IMR-90 (cell line): Measurements from ENCODE around the gene R3HDM2. TPM values are rescaled to one million over a fixed set of nuclear protein-coding genes. Genes with fewer than 3 reads are reported as not detected.

Source experiments
- ATAC-seq: fragments of 200-7000 bp; cut with Tn5 transposase; 2 replicates; pipeline ENCODE4 v1.9.1; 2020; ENCODE audit warnings: low read depth, mild to moderate bottlenecking, moderate library complexity
- BruUV-seq: library from RNA; stranded (reverse); fragments of 400-500 nt; replicated peaks from 2 replicates; lab custom pipeline; 2021; lab: Mats Ljungman, UMichigan
- CTCF ChIA-PET: fragments of 300-600 bp; formaldehyde crosslinking; extraction: SDS; loops from one replicate; lab custom pipeline; 2021; ENCODE audit warnings: antibody characterized with exemption; lab: Yijun Ruan, JAX
- POLR2A ChIA-PET: fragments of 300-600 bp; sonication (Branson Sonifier 250); formaldehyde crosslinking; loops from one replicate; lab custom pipeline; 2022; ENCODE audit warnings: antibody characterized with exemption; ENCODE audit not compliant: unreplicated experiment; lab: Charles Lee
- DNase-seq: peaks from one replicate; pipeline ENCODE4 v3.0.0; 2013
- H2AFZ ChIP-seq: replicated peaks from 2 replicates; pipeline ENCODE3; 2013; ENCODE audit warnings: low read length, mild to moderate bottlenecking; ENCODE audit not compliant: poor library complexity
- H2AK5ac ChIP-seq: 2 replicates; pipeline ENCODE4 v1.6.1; 2013; ENCODE audit warnings: low read depth, low read length, inconsistent platforms
- H2AK9ac ChIP-seq: replicated peaks from 2 replicates; pipeline ENCODE3; 2013; ENCODE audit warnings: mild to moderate bottlenecking, low read depth, low read length, moderate library complexity; ENCODE audit not compliant: poor library complexity
- H2BK120ac ChIP-seq: 2 replicates; pipeline ENCODE4 v1.6.1; 2013; ENCODE audit warnings: low read depth, low read length, inconsistent platforms
- H2BK15ac ChIP-seq: 3 replicates; pipeline ENCODE4 v1.6.1; 2013; ENCODE audit warnings: low read depth, low read length, inconsistent platforms
- H2BK20ac ChIP-seq: 2 replicates; pipeline ENCODE4 v1.6.1; 2013; ENCODE audit warnings: low read depth, mild to moderate bottlenecking, inconsistent platforms, low read length, moderate library complexity
- H2BK5ac ChIP-seq: 2 replicates; pipeline ENCODE4 v1.6.1; 2013; ENCODE audit warnings: mild to moderate bottlenecking, low read depth, low read length, inconsistent platforms; ENCODE audit not compliant: poor library complexity, severe bottlenecking
- H3K14ac ChIP-seq: replicated peaks from 2 replicates; pipeline ENCODE4 v1.6.1; 2013; ENCODE audit warnings: low read depth, low read length, inconsistent platforms
- H3K18ac ChIP-seq: 2 replicates; pipeline ENCODE4 v1.6.1; 2013; ENCODE audit warnings: low read depth, low read length, control low read depth
- H3K23ac ChIP-seq: 2 replicates; pipeline ENCODE4 v1.6.1; 2013; ENCODE audit warnings: low read depth, low read length, inconsistent platforms
- H3K27ac ChIP-seq: 2 replicates; pipeline ENCODE4 v1.5.1; 2013; ENCODE audit warnings: mild to moderate bottlenecking, control low read depth, low read length; ENCODE audit not compliant: insufficient read depth
- H3K27me3 ChIP-seq: 2 replicates; pipeline ENCODE4 v1.6.1; 2013; ENCODE audit warnings: low read length; ENCODE audit not compliant: control insufficient read depth, insufficient read depth
- H3K36me3 ChIP-seq: 2 replicates; pipeline ENCODE4 v1.6.1; 2013; ENCODE audit warnings: low read length, mixed read lengths; ENCODE audit not compliant: control insufficient read depth, insufficient read depth
- H3K4ac ChIP-seq: 2 replicates; pipeline ENCODE4 v1.6.1; 2013; ENCODE audit warnings: low read depth, low read length, inconsistent platforms
- H3K4me1 ChIP-seq: 2 replicates; pipeline ENCODE4 v1.6.1; 2013; ENCODE audit warnings: low read length, mixed read lengths; ENCODE audit not compliant: control insufficient read depth, insufficient read depth
- H3K4me2 ChIP-seq: 2 replicates; pipeline ENCODE4 v1.6.1; 2013; ENCODE audit warnings: low read depth, mild to moderate bottlenecking, control low read depth, low read length, moderate library complexity
- H3K4me3 ChIP-seq: 2 replicates; pipeline ENCODE4 v1.5.1; 2013; ENCODE audit warnings: low read depth, mild to moderate bottlenecking, control low read depth, low read length, moderate library complexity; ENCODE audit not compliant: insufficient read depth
- H3K56ac ChIP-seq: 2 replicates; pipeline ENCODE4 v1.6.1; 2013; ENCODE audit warnings: low read length, inconsistent platforms; ENCODE audit not compliant: insufficient read depth; ENCODE audit errors: extremely low read depth
- H3K79me1 ChIP-seq, 2 experiments: 2 replicates each; pipeline ENCODE4 v1.6.1; 2013; ENCODE audit warnings: low read length in 2 of 2, inconsistent platforms in 1 of 2, low read depth in 1 of 2
- H3K9ac ChIP-seq: 2 replicates; pipeline ENCODE4 v1.6.1; 2013; ENCODE audit warnings: low read depth, low read length, control low read depth
- H3K9me1 ChIP-seq: 2 replicates; pipeline ENCODE4 v1.6.1; 2013; ENCODE audit warnings: low read length, inconsistent platforms; ENCODE audit not compliant: insufficient read depth
- H3K9me3 ChIP-seq: 2 replicates; pipeline ENCODE4 v1.6.1; 2013; ENCODE audit warnings: low read length; ENCODE audit not compliant: control insufficient read depth, insufficient read depth
- H4K20me1 ChIP-seq: 2 replicates; pipeline ENCODE4 v1.6.1; 2013; ENCODE audit warnings: low read length, inconsistent platforms; ENCODE audit not compliant: insufficient read depth
- H4K5ac ChIP-seq: 2 replicates; pipeline ENCODE4 v1.6.1; 2013; ENCODE audit warnings: mild to moderate bottlenecking, low read depth, low read length, control low read depth
- H4K8ac ChIP-seq, 2 experiments: 2 replicates each; pipeline ENCODE4 v1.6.1; 2013; ENCODE audit warnings: low read depth in 2 of 2, low read length in 2 of 2, control low read depth in 1 of 2, inconsistent platforms in 1 of 2
- H4K91ac ChIP-seq: 2 replicates; pipeline ENCODE4 v1.6.1; 2013; ENCODE audit warnings: low read depth, low read length, inconsistent platforms; ENCODE audit not compliant: insufficient read depth
- BHLHE40 ChIP-seq: fragments of 150-350 bp; IDR thresholded peaks from 2 replicates; pipeline ENCODE4 v1.6.1; 2016; ENCODE audit warnings: mild to moderate bottlenecking, low read depth, low read length
- CEBPB ChIP-seq: IDR thresholded peaks from 2 replicates; pipeline ENCODE4 v1.6.1; 2012; ENCODE audit warnings: low read depth, low read length, improper control_type of control experiment
- MAZ ChIP-seq: IDR thresholded peaks from 2 replicates; pipeline ENCODE4 v1.6.1; 2012; ENCODE audit warnings: low read depth, mild to moderate bottlenecking, low read length, improper control_type of control experiment, moderate library complexity, borderline replicate concordance
- RAD21 ChIP-seq: IDR thresholded peaks from 2 replicates; pipeline ENCODE4 v1.6.1; 2012; ENCODE audit warnings: low read length, improper control_type of control experiment
- RCOR1 ChIP-seq: IDR thresholded peaks from 2 replicates; pipeline ENCODE4 v1.6.1; 2012; ENCODE audit warnings: mild to moderate bottlenecking, low read length, improper control_type of control experiment; ENCODE audit not compliant: insufficient replicate concordance
- SMC3 ChIP-seq: fragments of 150-350 bp; IDR thresholded peaks from 2 replicates; pipeline ENCODE4 v1.6.1; 2016; ENCODE audit warnings: low read depth, mild to moderate bottlenecking, antibody characterized with exemption, low read length, moderate library complexity
- WGBS, 2 experiments: methylation state at CpG; one replicate each; pipeline versions ENCODE4 v1.1.5 to v1.1.7; 2013; ENCODE audit warnings: missing lambda C conversion rate in 2 of 2; ENCODE audit not compliant: insufficient read length in 1 of 2; ENCODE audit errors: extremely low coverage in 2 of 2; 5-methylcytosine and 5-hydroxymethylcytosine counted together
- dilution Hi-C: fragments of 300-500 bp; cut with HindIII; formaldehyde crosslinking; loops from one replicate; pipeline ENCODE4 v1.14.3; 2018; ENCODE audit warnings: low sequenced_read_pairs; ENCODE audit not compliant: unreplicated experiment
- in situ Hi-C: fragments of 300-500 bp; cut with MboI; formaldehyde crosslinking; loops from 3 replicates; pipeline ENCODE4 v1.14.3; 2019; ENCODE audit warnings: low sequenced_read_pairs, inconsistent platforms, mixed read lengths
- intact Hi-C: fragments of 100-400 bp; cut with micrococcal nuclease; formaldehyde crosslinking; loops from 2 replicates; pipeline ENCODE4 v1.10.0; 2022
- polyA plus RNA-seq, 3 experiments: library from polyadenylated mRNA; depleted of rRNA; stranded (reverse); fragments of >200 nt; gene quantifications; 2 replicates each; pipeline ENCODE4 v1.2.3, GENCODE V29; 2012; ENCODE audit warnings: low replicate concordance in 1 of 3
- total RNA-seq: library from RNA; depleted of rRNA; stranded (reverse); fragments of >200 nt; gene quantifications from 2 replicates; pipeline ENCODE4 v1.2.3, GENCODE V29; 2012

Gene R3HDM2
- total and polyA plus RNA-seq, 2 of the 4 experiments (the other 2 are of a cell fraction): 7.5 to 28.4 TPM

DNA sequence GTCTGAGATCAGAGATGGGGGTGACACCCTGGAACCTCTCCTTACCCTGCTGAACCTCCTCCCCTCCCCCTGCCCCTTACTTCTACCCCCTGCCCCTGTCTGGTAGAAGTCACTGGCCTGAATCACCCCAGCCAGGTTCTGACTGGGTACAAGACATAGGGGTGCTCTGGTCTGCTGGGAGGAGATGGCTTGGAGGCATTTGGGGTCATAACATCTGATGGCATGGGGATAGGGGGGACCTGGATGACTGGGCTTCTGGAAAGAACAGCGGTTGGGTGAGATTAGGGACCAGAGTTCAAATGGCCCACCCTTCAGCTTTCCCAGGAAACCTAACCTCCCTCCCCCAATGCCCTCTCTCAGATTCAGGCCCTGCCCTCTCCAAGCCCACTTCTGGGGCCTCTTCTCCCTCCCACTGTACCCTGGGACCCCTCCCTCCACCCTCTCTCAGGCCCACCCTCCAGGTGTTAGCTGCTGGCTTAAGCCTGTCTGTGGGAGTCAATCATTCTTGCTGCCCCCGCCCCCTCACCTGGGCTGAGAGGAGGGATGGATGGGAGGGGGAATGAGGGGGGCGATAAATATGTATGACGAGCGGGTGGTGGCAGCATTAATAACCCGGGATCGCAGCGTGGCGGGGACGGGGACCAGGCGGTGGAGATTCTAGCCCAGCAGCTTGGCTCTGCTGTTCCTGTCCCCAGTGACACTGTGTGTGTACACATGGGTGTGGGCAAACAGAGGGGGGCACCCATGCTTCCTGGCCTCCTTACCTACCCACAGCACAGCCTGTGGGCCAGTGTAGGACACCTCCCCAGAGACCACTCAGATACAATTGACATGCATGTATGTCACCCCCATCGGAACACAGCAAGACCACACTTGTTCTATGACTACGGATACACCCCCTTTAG lies 208.3 kb downstream of the R3HDM2 start:
- no peak for DNase-seq
- in situ Hi-C loops: no loop called here
- TF ChIP-seq SMC3 (no peak), BHLHE40 (no peak), MAZ (no peak), CEBPB (no peak), RAD21 (no peak), RCOR1 (no peak)
- Histone ChIP-seq H3K23ac (no peak overlapping the region), H3K9me3 (no peaks in the 10 kb centered on the region), H3K36me3 (no peaks in the 10 kb centered on the region), H2BK15ac (no peak overlapping the region), H4K20me1 (peaks cover 14% of the 10 kb centered on the region), H3K27me3 (peaks cover 55% of the 10 kb centered on the region), H2BK20ac (no peak overlapping the region), H3K4ac (no peak overlapping the region), H3K14ac (no peak overlapping the region), H4K5ac (no peak overlapping the region), H2AK5ac (no peak overlapping the region), H2BK120ac (no peak overlapping the region), H3K18ac (no peak overlapping the region), H2BK5ac (no peak overlapping the region), H2AK9ac (no peak overlapping the region), H3K79me1 (peaks cover 0 to 2% of the 10 kb centered on the region in 2 experiments; a peak in 1 of 4 replicates), H3K27ac (no peak overlapping the region), H4K8ac (no peak overlapping the region), H3K9me1 (0 out of 2 replicates have a peak, but pooled peaks cover under 1% of the 10 kb centered on the region), H3K4me3 (no peak overlapping the region), H4K91ac (no peak overlapping the region), H3K9ac (no peak overlapping the region), H3K4me1 (peaks cover 4% of the 10 kb centered on the region; the same call in 1 of the 2 replicates), H3K4me2 (no peak overlapping the region), H2AFZ (no peak overlapping the region), H3K56ac (no peak overlapping the region)
- 74% methylated on average over 5 of the region's 13 CpGs; no CpG with 5 or more reads in 1 of the 2 experiments for WGBS, 2 experiments
- dilution Hi-C loops: no loop called here
- intact Hi-C loops: no loop called here
- ChIA-PET POLR2A (no interaction called here), CTCF (no interaction called here)
- no peak for ATAC-seq
- no TSS peak for BruUV-seq
